Measurements from ENCODE around the gene TRPC6.

GRCh38 chr11:101612481-101612880, 28.7 kb upstream of the TRPC6 start:
- TF ChIP-seq CTCF (IDR thresholded peaks at IDR 0.05) (no peak), POLR2AphosphoS5 (IDR thresholded peaks at IDR 0.05) (no peak), POLR2A (IDR thresholded peaks at IDR 0.05) (no peak), EP300 (IDR thresholded peaks at IDR 0.05) (no peak)
